Measurements from ENCODE around the gene SLC39A7.
"Not testable (repeated sequence)": the region's sequence is repeated elsewhere in the genome, so short reads cannot be mapped to it uniquely, and the experiment has no call there.

SLC39A7 gene

DNA sequence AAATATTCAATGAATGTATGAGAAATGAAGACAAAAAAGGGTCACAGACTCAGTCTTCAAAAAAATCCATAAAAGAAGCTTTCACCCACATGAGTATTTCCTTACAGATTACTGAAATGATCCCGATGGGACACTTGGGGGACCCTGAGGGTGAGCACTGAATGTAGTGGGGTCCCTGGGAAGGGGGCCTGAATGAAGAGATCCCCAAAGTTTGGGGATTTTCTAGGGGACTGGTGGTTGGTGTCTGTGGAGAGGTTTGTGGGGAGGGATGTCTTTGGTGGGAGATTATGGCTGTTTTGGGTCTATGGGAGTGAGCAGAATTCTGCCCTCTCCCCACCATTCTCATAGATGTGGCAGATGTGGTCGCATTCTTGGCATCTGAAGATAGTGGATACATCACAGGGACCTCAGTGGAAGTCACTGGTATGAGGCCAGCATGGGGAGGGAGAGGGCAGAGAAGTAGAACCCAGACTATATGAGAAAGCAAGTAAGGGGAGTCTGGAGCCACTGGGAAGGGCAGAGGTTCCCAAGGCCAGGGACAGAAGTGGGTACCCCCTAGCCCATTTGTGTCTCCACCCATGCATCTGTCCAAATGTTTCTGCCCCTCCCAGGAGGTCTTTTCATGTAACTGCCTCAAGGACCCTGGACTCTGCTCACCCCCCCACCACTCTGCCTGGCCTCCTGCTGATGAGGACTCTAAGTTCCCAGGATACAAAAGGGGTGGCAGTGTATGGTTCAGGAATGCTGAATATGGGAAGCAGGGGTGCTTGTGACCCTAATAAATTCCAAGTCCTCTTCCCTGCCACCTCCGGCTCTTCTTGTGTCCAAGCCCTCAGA lies 5.6 kb downstream of the SLC39A7 start:
- no peak for DNase-seq

DNA sequence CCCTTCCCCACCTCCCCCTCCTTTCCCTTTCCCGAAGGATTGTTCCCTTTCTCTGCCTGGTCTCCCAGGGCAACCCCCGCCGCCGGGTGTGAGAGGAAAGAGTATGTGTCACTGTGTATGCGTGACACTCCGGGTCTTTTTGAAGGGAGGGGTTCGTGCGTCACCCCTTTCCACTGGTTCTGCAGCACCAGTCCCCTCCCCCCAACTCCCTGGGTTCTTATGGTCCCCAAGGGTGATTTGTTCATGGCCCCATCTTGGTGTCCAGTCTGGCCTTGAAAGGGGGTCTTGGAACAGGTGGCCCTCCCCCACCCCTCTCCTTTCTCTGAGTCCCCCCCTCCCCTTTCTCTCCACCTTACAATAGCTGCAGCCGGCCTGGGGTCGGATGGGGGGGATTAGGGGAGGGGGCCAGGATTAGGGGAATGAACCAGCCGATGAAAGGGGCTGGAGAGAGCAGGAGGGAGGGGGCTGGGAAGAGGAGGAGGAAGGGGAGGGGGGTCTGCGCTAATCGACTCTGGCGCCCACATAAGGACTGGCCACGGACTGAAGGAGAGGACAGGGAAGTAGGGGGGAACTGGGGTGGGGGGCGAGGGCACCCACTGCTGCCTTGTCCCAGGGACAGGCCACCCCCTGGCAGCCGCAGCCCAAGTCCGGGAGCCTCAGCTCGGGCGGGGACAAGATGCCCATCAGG lies 6.3 kb downstream of the SLC39A7 start:
- DNase-seq, result no peak

DNA sequence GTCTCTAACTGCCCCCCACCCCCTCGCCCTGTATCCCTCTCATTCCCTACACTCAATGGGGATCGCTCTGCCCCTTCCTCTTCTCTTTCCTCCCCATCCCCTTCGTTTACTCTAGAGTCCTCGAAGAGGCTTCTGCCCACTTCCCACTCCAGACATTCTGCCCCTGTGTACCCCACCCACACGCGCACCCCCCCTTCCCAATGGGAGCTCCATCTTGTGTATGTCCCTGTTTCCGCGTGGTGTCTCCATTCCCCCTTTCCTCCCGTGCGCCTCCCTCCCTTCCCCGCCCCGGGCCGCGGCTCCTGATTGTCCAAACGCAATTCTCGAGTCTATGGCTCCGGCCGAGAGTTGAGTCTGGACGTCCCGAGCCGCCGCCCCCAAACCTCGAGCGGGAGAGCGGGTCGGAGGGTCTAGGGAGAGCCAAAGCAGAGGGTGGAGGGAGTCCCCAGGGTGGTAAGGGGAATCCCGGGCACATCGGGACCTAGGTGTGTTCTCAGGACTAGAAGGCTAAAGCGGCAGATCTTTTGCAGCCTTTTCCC lies 7.0 kb downstream of the SLC39A7 start:
- no peak for DNase-seq

DNA sequence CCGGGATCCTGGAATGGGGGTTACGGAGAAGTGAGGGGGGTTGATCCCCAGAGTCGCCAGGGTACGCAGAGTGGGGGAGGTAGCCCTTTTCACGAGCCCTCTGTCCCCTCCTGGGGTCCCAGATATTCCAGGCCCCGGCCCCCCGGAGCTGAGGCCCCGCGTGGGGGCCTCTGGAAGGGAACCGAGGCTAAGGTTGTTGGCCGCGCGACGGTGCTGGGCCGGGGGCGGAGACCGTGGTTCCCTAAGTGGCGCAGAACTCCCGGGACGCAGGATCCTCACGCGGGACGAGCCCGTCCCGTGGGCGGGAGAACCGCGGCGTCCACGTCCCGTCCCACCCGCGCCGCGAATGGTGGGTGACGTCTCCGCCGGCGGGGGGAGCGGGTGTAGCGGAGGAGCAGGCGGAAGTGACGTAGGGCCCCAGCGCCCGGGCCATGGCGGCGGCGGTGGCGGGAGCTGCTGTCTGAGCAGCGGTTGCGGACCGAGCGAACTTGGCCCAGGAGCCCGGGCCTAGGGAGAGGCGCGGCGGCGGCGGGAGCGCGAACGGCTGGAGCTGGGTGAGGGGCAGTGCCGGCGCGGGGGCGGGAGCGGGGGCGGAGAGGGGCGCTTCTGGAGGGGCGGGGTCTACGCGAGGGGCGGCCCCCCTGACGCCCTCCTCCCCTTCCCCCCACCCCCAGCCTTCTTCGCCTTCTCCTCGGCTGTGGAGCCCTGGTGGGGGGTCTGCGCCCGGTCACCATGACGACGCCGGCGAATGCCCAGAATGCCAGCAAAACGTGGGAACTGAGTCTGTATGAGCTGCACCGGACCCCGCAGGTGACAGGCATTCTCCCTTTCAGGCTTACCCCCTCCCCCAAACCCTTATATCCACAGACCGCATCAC lies 7.7 kb downstream of the SLC39A7 start, which contains the start of gene RING1:
Gene RING1, plus strand, starts transcription at position 410 of the 877 bp plus-strand sequence. Its CDS starts 323 bp downstream, at position 733.
- DNase-seq, result peak; percentile 86

DNA sequence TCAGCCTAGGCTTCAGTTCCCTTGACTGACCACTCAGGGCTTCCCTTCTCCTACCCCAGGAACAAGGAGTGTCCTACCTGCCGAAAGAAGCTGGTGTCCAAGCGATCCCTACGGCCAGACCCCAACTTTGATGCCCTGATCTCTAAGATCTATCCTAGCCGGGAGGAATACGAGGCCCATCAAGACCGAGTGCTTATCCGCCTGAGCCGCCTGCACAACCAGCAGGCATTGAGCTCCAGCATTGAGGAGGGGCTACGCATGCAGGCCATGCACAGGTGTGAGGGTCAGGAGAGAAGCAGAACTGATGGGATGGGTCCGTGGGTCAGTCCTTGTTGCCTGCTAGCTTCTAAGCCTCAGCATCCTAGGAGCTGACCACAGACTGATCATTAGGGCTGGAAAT lies 9.2 kb downstream of the SLC39A7 start:
- DNase-seq, result no peak

DNA sequence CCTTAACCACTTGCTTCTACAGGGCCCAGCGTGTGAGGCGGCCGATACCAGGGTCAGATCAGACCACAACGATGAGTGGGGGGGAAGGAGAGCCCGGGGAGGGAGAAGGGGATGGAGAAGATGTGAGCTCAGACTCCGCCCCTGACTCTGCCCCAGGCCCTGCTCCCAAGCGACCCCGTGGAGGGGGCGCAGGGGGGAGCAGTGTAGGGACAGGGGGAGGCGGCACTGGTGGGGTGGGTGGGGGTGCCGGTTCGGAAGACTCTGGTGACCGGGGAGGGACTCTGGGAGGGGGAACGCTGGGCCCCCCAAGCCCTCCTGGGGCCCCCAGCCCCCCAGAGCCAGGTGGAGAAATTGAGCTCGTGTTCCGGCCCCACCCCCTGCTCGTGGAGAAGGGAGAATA lies 10.5 kb downstream of the SLC39A7 start:
- DNase-seq, result no peak

DNA sequence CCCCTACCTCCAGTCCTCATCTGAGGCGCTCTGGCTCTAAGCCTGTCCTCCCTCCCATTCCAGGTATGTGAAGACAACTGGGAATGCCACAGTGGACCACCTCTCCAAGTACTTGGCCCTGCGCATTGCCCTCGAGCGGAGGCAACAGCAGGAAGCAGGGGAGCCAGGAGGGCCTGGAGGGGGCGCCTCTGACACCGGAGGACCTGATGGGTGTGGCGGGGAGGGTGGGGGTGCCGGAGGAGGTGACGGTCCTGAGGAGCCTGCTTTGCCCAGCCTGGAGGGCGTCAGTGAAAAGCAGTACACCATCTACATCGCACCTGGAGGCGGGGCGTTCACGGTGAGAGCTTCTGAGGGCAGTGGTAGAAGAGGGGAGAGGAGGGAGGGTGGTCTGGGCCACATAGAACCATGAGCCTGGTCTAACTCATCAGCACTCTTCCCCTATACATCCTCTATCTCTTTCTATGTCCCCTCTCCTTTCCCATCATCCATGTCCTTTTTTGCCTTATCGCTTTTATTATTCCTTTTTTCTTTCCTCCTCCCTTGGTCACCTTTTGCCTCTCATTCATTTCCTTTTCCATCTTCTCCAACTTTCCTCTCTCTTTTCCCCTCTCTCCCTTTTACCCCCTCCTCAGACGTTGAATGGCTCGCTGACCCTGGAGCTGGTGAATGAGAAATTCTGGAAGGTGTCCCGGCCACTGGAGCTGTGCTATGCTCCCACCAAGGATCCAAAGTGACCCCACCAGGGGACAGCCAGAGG lies 11.2 kb downstream of the SLC39A7 start:
- no peak for DNase-seq

DNA sequence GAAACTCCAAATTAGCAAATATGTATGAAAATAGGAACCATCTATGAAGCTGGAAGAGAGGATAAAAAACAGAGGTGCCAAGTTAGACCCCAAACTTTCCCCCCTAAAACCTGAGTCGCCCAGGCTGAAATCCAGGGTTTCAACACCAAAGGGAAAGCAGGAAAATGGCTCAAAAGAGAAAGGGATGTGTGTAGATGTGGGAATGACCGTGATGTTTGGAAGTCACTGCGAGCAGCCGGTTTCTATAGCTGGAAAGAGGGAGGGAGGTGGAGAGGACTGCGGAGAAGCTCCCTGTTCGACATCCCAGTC lies 12.1 kb downstream of the SLC39A7 start:
- no peak for DNase-seq

DNA sequence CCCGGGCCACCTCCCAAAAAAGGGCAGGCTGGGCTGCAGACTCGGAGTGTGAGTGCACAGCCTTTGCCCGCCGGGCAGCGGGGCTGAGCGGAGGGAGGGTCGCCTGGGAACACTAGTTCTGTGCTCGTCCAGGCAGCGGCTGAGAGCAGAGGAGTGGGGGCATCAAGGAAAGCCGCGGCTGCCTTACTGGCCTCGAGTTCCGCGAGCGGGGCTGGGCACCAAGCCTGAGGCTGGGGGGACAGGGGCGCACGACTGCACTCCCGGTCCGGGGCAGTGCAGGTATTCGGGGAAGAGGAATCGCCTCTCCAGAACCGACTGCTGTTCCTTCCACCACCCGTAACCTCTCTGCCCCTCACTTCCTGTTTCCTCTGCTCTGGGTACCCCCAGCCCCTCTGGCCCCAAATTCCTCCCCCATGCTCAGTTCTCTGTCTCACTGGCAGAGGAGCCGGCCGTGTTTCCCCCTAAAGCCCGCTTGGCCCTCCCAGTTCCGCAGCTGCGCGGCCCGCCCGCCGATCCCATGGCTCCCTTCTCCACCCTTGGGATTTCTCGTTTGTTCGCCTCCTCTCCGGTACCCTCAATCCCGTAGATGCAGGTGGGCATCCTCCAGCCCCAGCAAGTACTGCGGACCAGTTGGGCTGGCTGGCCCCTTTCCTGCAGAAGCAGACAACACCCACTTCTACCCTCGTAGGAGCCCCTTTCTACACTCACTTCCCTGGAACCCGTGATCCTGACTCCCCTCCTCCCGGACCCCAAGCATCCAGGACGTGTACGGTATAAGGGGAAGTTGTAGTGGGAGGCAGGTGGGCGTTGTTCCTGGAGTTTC lies 12.7 kb downstream of the SLC39A7 start:
- DNase-seq, result no peak

DNA sequence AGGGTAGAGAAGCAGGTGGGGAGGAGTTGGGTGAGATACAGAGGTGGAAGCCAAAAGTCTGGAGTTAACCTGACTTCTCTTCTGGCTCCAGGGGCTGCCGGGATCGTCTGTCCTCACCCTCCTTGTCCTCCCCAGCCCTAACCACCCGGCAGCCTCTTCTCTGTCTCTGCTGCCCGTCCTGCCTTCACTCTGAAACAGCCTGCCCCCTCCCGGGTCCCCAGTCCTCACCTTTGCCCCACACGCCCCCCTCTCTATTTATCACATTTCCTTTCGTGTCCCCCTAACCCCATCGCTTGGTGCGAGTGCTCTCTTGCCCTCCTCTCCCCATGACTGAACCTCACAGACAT lies 13.3 kb downstream of the SLC39A7 start:
- no peak for DNase-seq

DNA sequence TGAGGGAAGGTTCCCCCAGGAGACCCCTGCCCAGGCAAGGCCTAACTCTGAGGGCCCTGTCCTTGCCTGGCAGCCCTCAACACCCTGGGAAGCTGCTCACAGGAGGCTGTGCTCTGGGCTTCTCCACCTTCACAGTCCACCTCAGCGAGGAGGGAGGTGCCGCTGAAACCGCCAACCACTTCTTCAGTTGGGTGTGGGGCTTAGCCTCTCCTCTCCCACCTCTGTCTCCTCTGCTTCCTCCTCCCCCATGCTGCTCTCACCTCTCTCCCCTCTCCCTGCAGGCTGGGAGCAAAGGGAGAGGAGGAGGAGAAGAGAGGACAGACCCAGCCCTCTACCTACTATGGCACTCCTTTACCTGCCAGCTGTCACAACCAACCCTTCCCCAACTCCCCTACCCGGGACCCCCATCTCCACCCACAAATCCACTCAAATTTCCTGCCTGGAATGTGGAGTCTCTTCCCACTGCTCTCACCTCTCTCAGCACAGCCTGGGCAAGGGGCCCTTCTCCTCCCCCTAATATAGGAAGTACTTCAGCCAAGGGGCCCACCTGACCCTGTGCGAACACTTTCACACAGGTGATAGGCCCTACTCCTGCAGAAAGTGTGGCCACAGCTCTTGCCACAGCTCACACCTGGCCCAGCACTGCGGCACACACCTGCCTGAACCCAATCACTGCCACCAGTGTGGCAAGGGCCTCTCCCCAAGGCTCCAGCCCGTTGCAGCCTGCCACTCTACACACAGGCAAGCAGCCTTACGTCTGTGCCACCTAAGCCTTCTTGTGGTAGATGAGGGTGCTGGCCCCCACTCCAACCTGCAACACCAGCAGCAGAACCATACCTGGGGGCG lies 14.8 kb downstream of the SLC39A7 start:
- DNase-seq, result no peak

DNA sequence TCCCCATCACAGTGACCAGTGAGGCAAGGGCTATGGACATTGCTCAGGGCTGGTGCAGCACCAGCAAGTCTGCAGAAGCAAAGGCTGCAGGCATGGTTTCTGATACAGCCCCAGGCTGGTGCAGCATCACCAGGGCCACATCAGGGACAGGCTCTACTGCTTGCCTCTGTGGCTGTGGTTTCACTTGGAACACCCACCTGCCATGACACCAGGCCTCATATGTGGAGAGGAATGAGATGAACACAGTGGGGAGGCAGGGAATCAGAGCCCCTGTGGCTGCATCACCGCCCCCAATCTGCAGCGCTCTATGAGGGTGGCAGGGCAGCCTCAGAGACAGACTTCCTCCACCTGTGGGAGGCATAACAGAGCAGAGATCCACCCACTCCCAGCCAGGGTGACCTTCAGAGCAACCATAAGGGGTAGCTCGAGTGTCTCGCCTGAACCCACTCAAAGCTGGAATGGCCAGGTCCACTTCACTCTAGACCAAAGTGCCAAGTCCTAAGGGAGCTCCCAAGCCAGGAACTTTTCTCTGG lies 15.5 kb downstream of the SLC39A7 start:
- DNase-seq, result no peak

DNA sequence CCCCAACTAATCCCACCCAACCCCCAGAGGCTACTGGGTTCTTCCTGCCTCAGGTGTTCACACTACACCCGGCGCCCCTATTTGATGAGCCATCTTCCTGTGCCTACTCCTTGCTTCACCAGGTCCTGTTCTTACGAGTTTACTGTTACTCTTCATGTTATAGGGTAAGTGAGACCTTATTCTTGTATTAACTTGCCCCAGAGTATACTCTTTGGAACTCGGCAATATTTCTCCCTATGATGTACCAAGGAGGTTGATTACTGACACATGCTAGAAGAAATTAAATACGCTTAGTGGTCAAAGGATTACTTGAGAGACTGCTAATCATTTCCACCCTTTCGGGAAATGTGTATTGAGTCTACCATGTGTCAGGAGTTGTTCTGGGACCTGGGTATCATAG lies 16.6 kb downstream of the SLC39A7 start:
- DNase-seq, result no peak

DNA sequence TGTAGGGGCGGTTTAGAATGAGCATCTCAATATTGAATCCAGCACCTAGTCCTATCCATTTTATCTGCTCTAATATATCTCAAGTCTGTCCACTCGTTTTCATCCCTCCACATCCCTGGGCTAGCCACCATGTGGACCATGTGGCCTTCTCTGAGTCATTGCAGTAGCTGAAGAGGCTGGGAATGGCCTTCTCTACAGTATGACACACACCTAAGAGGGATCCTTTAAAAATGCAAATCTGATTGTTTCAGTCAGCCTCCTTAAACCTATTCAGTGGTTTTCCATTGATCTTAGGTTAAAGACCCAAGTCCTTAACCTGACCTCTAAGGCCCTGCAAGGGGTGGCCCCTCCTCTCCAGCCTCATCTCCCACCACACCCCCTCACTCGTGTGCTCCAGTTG lies 17.0 kb downstream of the SLC39A7 start:
- no peak for DNase-seq

DNA sequence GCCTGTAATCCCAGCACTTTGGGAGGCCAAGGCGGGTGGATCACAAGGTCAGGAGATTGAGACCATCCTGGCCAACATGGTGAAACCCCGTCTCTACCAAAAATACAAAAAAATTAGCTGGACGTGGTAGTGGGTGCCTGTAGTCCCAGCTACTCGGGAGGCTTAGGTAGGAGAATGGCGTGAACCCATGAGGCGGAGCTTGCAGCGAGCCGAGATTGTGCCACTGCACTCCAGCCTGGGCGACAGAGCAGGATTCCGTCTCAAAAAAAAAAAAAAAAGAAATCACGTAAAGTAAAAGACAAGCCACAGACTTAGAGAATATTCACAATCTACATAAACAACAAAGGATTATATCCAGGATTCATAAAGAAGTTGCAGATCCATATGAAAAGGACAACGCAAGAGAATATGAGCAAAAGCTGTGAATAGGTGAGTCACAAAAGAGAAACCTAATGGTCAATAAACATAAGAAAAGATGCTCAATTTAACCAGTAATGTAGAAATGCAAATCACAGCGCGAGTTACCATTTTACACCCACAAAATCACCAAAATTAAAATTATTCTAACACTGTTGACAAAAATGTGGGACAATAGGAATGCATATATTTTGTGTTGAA lies 25.9 kb downstream of the SLC39A7 start:
- DNase-seq, result not testable (repeated sequence)

DNA sequence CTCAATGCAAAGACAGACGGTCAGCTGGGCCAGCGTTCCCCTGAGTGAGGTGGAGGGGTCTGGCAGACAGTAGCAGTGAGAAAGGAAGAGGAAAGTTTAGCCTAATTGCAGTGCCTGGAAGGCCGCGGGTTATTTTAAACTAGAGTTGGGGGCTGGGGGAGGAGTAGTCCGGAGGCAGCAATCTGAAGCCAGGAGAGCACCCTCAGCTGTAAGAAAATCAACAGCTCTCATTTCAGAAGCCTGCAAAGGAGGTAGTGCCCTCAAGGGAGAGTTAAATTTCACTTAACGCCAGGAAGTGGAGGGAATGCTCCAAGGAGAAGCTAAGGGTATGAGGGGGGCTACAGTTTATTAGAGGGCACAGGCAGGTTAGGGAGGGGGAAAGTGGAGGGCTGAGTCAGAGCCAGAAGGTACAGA lies 34.6 kb downstream of the SLC39A7 start:
- no peak for DNase-seq

DNA sequence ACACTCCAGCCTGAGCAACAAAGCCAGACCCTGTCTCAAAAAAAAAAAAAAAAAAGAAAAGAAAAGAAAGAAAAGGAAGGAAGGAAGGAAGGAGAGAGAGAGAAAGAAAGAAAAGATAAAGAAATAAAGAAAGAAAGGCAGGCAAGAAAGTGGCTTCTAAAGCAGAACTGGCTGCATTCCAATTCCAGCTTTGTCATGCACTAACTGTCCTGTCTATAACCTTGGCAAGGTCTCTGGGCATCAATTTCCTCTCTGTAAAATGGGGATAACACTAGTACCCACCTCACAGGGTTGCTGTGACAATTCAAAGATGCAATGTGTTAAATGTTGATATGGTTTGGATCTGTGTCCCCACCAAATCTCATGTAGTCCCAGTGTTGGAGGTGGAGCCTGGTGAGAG lies 35.7 kb downstream of the SLC39A7 start:
- no peak for DNase-seq

DNA sequence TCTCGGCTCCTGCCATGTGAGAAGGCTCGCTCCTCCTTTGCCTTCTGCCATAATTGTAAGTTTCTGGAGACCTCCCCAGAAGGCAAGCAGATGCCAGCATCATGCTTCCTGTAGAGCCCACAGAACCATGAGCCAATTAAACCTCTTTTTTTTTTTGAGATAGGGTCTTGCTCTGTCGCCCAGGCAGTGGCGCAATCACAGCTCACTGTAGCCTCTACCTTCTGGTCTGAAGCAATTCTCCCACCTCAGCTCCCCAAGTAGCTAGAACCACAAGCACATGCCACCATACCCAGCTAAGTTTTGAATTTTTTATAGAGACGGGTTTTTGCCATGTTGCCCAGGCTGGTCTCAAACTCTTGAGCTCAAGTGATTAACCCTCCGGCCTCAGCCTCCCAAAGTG lies 36.2 kb downstream of the SLC39A7 start:
- no peak for DNase-seq

DNA sequence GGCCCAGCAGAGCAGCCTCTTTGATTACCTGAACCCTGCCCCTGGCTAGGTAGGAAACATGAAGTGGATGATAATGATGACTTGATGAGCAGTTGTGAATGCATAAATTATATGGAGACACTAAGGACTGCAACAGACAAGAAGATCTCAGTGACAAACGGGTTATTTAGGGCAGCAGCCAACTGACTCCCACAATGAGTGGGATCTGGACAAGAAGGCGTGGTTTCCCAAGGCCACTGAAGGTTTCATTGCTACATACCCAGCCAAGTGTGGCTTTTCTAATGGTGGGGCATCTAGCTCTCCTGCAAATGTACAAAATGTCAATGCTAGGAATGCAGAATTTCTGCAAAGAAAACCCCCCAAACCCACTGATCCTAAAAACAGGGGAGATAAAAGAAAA lies 37.1 kb downstream of the SLC39A7 start:
- no peak for DNase-seq

DNA sequence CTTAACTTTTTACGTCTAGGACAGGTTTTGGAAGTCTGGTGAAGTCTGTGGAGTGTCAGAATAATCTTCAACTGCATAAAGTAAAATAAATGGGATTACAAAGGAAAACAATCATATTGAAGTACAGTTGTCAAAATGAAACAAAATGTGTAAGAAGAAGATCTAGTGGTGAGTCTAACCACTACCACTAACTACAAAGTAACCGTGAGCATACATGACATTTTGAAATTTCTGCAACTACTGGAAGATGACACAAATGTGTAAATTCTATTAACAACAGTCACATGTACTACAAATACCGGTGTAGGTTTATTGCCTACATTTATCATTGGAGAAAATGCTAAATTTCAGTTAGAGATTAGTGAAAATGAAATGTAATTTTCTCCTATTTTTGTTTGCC lies 41.3 kb downstream of the SLC39A7 start:
- no peak for DNase-seq
